HG03280 (cell line): ENCODE results near the gene PCSK4.
A peak's percentile ranks its signal among the peaks of the same experiment; 100 is the strongest.

Experiments used
- ATAC-seq: cut with Tn5 transposase; IDR thresholded peaks from one replicate; pipeline ENCODE4 v1.9.1; 2021; ENCODE audit warnings: mild to moderate bottlenecking, moderate library complexity; ENCODE audit not compliant: unreplicated experiment

Gene PCSK4

DNA sequence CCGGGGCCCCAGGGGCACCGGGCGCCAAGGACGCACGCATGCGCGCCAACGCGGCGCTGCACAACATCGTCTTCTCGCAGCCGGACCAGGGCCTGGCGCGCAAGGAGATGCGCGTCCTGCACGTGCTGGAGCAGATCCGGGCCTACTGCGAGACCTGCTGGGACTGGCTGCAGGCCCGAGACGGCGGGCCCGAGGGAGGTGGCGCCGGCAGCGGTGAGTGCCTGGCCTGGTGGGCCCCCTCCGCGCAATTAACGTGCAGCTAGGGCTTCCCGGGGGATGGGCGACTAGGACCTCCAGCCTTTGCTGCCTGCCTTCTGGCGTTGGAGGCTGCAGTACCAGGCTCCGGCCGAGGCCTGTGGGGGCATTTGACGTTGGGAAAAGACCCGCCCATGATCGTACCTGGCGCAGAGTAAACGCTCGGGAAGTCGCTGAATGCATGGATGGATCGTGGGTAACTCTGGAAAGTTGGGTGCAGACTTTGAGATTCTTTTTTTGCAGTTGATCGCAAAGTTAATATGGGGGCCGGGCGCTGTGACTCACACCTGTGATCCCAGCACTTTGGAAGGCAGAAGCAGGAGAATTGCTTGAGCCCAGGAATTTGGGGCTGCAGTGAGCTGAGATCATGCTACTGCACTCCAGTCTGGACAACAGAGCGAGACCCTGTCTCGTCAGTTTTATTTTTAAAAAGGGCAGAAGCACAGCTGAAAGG, 33.0 kb downstream of the PCSK4 start:
- ATAC-seq, result no peak

DNA sequence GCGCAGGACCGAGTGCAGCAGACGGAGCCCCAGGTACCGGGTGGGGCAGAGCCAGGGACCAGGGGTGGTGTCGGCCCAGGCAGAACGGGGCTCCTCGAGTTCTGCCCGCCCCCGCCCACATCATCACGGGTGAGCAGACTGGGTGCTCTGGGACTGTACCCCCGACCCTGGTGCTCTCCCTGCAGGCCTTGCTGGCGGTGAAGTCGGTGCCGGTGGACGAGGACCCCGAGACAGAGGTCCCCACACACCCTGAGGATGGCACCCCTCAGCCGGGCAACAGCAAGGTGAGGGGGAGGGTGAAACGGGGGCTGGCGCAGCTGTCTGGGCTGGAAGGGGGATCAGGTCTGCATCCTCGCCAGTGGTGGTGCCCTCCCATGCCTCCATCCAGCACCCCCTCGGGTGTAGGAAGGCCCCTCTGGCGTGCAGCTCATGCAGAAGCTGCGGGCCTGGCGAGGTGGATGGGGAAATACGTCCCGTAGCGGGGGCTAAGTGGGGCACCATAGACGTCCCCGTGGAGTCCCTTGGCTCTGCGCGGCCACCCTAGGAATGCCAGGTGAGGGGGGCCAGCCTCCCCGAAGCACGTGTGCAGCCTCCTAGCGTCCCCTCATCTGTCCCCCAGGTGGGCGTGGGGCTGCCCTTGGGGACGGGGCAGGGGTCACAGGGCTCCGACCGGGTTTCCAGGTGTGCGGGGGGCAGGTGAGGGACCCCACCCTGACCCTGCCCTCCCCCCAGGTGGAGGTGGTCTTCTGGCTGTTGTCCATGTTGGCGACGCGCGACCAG, 33.8 kb downstream of the PCSK4 start:
- ATAC-seq, result no peak

DNA sequence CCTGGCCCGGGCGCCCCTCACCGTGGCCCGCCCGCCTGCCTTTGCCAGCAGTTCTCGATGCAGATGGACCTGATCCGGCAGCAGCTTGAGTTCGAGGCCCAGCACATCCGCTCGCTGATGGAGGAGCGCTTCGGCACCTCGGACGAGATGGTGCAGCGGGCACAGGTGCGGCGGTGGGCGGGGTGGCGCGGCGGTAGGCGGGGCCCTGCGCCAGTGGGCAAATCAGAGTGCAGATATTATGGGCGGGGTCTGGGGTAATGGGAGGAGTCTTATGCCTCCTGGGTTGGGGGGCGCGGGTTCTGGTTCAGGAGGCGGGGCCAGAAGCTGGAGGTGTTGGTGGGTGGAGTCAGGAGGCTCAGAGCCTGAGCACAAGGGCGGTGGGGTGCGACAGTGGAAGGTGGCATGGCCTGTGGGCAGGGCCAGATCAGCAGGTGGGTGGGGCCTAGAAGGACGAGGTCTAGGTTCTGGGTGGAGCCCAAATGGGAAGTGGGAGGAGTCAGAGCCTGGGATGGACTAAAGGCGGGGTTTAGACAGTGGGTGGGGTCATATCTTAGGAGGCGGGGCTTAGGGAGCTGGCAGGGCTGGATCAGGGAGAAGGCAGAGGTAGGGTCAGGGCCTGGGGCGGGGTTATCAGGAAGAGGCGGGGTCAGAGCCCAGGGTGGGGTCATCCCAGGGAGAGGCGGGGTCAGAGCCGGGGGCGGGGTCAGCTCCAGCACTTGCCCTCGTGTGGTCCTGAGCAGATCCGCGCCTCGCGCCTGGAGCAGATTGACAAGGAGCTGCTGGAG, 34.6 kb downstream of the PCSK4 start:
- no peak for ATAC-seq

DNA sequence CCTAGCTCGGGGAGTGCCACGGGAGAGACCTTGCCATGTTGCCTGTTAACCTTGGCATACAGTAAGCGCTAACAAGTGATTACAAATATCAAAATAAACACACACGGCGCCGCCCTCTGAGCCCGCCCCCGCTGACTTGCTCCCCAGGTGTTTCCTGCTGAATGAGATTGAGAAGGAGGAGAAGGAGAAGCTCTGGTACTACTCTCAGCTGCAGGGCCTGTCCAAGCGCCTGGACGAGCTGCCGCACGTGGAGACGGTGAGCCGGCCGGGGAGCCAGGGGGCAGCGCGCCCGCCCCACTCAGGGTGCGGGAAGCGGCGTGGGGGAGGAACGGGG, 35.2 kb downstream of the PCSK4 start:
- ATAC-seq, result no peak

DNA sequence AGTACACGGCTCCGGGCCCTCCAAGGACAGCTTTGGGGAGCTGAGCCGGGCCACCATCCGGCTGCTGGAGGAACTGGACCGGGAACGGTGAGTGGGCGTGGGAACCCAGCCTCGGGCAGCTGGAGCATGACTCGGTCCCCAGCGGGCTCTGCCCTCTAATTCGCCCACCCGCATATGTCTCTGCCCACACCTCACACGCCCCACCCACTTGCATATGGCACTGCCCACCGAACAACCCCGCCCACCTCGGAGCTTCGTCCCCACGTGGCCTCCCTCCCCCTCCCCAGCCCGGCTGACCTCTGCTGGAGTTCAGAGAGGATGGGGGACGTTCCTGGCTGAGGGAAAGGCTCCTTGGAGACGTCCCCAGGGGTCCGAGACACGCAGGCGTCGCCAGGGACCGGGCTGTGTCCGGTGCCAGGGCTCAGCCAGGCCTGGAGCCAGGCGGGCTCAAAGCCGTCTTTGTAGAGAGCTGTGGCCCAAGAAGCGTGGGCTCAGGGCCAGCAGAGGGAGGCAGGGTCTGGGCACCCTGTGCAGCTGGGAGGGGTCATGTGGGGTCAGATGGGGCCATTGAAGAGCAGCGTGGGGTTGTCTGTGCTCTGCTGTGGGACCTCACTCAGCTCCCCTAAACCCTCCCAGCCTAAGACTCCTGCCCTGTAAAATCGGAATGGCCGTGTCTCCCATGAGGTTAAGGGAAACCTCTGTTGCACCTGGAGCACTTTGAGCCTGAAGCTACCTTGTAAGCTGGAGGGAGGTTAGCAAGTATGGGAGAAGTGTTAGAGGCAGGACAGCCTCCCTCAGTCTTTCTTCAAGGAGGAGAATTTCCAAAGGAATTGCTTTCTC, 36.4 kb downstream of the PCSK4 start:
- ATAC-seq, result no peak

DNA sequence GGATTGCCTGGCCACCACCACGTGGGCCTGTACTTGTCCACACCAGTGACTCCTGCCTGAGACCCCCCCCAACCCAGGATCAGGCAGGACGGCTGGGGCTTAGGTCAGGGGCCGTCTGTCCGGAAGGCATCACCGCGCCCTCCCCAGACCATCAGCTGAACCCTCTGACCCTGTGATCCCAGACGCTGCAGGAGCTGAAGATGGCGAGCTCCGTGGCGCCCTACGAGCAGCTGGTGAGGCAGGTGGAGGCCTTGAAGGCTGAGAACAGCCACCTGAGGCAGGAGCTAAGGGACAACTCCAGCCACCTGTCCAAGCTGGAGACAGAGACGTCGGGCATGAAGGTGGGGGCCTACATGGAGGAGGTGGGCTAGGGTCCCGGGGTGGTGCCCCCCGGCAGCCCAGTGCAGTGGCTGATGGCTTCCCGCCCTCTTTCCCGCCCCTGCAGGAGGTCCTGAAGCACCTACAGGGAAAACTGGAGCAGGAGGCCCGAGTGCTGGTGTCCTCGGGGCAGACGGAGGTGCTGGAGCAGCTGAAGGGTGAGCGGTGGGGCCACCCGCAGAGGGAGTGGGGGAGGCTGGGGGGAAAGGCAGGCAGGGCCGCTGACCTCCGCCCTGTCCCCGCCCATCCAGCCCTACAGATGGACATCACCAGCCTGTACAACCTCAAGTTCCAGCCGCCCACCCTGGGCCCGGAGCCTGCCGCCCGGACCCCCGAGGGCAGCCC, 37.2 kb downstream of the PCSK4 start:
- ATAC-seq, result no peak

DNA sequence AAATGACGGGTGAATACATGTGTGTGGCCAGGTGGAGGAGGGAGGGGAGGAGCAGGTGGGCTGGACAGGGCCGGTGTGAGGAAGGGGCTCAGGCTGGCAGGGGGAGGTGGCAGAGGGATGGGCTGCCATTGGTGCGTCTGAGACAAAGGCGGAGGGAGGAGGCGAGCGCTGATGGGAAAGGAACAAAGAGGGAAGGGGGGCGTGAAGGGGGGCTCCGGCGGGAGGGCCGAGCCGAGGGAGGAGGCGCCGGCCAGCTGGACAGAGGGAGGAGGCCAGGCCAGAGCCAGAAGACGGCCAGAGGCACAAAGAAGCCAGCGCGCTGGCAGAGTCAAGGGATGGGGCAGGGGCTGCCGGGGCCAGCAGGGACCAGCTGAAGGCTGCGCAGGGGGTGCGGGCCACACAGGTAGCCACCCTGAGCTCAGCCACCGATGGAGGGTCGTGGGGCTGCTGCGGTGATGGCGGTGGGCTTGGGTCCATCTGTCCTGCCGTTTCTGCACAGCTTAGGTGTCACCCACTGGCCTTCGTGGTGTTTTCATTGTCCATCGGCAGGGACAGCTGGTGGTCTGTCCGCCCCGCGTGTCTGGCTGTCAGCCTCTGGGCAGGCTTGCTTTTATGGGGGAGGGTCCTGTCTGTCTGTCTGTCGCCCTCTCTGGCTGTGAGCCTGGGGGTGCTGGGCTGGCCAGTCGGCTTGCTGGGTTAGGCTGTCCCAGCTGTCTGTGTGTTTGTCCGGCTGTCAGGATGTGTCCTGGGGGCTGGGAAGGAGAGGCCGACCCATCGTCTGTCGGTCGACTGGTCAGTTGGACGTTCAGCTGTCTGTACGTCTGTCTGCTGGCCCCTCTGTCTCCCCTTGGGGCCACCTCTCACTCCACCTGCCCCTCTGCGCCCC, 38.0 kb downstream of the PCSK4 start:
- ATAC-seq, result no peak

DNA sequence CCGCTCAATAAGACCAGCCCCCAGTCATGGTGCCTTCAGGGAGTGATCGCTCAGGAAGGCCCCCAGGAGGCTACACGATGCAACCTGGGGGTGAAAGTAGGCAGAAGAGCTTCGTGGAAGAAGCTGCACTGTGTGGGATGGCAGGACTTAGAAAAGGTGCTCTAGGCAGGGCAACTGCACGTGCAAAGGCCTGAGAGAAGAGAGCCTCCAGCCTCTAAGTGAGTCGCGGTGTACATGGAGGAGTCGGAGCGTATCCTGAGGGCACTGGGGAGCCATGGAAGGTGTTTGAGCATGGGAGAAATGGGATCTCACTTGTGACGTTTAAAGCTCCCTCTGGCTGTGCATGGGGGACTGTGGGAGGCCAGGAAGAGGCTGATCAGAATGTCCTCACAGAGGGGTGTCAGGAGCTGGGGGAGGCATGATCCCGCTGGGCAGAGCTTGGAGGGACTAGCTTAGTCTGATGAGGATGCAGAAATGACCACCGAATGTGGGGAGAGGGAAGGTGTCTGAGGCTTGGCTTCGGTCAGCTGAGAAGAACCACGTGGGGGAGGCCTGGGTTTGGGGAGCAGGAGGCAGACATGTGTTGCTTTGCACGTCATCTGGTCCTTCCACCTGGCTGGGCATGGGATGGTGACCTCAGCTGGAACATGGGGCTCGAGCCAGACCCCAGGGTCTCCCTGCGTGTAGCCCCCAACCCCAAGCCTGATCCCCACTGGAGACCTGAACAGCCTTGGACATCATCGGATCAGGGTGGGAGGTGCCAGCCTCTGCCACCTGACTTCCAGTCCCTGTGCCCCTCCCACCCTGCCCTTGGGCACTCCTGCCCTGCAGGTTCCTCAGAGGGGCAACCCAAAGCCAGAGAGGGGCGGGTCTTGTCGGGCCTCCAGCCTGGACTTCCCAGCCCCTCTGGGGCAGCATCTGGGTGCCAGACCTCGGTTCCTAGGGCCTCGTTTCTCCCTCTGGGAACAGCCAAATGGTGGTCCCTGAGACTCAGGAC, 39.1 kb downstream of the PCSK4 start:
- no peak for ATAC-seq

DNA sequence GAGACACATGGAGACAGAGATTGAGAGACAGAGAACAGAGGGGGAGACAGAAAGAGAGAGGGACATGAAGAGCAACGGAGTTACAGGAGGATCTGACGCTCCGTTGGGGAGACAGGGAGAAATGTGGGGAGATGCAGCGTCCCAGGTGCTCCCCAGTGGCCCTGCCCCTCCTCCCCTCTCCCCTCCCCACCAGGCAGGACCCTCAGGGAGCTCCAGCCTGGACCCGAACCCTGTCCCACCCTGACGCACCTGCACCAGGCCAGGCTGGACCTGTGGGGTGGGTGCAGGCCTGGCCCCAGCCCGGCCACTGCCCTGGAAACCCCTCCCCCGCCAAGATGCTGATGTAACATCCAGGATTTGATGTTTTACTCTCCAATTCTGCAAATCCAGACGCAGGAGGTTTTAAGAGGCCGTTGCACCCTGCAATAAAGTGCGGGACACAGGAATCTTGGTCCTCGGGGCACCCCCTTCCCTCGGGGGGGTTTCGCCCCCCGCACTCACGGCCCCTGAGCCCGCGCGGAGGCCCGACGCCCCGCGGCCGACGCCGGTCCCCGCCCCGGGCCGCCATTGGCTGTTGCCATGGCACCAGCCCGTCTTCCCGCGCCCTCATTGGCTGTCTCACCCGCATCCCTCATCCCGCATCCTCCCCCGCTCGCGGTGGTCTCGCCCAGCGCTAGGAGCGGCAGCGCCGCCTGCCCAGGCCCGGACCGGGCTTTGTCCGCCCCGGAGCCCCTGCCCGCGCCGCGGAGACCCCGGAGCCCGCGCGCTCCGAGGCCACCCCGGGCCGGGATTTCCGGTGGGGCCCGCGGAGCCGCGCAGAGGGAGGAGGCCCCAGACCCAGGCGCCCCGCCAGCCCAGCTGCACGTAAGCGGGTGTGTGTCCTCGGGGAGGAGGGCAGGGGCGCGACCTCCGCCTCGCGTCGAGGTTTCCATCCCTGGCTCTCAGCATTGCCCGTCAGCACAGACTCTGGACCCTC, 40.4 kb downstream of the PCSK4 start, which contains the start of gene APC2:
APC2 (plus strand) TSS at position 655 of the 976 bp plus-strand sequence. CDS start 2,881 bp downstream, outside the sequence.
- ATAC-seq, result no peak

DNA sequence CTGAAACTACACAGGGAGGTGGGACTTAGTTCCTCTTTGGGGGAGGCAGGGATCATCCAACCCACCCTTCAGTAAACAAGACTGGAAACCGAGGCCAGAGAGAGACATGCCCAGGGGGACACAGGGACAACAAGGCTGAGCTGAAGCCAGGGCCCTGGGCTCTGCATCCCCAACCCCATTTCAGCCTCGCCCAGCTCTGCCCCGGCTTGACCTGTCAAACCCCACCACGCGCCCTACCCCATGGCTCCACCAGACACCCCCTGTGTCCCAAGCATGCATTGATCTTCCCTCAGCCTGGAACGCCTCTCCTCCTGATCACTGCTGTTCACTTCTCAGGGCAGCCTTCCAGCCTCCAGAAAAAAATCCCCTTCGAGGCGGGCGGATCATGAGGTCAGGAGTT, 42.2 kb downstream of the PCSK4 start:
- no peak for ATAC-seq

DNA sequence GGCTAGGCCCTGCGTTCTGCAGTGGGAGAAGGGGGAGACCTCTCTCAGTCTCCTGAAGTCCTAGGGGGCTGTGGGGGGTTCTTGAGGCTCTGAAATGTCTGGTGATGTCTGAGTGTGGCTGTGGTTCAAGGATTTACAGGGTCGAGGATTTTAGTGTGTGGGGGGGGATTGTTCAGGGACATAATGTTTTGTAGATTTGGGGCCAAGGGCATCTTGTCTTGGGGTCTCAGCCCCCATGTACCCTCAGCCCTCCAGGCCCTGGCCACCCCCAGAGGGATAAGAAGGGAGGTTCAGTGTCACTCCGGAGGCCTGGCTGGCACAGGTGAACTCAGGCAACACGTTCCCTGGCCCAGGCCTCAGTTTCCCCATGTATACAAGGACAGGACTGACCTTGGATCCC, 42.6 kb downstream of the PCSK4 start:
- no peak for ATAC-seq

DNA sequence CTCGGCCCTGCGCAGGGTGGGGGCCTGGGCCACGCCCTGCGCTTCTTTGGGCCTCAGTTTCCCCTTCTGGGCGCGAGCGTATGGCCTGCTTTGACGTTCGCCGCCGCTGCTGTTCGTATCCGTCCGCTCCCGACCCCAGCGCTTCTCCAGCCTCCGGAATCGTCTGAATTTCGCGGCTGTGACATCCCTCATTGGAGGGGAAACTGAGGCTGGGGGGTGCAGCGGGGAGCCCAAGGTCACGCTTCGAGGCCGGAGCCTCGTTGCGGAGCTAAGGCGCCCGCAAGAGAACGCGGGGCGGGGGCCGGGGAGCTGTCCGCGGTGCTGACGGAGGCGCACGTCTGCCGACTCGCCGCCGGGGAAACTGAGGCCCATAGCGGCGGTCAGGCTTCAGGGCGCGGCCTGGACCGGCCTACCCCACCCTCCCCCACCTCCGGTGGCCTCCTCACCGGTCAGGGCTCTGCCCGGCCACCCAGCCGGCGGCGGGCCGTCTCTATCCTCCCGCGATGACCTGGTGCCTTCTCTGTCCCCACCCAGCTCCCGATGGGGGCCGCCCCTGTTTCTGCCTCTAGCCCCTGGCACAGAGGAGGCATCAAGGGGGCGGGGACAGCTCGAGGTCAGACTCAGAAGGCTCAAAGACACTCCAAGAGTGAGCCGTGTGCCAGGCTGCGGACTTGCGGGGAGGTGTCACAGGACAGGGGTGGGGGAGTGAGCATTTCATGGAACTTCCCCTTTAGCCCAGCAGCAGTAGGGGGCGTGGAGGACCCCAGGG, 43.3 kb downstream of the PCSK4 start:
- no peak for ATAC-seq

DNA sequence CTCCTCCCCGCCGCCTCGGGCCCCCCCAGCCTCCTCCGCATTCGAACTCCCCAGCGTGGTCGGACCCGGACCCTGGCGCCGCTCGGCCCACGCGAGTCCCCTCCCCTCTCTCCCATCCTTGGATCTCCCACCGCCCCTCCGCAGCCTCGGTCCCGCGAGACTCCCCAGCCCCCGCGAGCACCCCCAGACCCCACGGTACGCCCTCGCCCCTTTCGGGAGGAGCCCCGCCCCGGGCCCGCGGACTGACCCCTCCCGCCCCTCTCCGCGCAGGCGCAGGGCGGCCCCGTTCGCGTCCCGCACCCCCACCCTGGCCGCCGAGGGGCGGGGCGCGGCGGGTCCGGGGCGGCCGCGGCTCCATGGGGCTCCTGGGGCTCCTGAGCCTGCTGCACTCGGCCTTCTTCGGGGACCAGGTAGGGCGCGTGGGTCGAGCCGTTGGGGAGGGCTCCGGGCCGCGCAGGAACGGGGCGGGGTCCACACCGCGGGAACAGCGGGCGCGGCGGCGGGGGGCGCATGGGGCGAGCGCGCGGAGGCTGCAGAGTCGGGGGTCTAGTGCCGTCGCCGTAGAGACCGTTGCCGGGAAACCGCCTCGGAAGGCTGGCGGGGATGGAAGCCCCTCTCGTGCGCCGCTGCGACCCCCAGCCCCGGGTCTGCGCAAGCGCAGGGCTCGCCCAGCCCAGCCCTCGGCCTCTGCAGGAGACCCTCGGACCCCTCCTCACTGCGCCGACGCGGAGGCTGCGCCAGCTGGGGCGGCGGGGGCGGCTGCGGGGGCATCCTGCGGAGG, 44.0 kb downstream of the PCSK4 start:
- no peak for ATAC-seq

DNA sequence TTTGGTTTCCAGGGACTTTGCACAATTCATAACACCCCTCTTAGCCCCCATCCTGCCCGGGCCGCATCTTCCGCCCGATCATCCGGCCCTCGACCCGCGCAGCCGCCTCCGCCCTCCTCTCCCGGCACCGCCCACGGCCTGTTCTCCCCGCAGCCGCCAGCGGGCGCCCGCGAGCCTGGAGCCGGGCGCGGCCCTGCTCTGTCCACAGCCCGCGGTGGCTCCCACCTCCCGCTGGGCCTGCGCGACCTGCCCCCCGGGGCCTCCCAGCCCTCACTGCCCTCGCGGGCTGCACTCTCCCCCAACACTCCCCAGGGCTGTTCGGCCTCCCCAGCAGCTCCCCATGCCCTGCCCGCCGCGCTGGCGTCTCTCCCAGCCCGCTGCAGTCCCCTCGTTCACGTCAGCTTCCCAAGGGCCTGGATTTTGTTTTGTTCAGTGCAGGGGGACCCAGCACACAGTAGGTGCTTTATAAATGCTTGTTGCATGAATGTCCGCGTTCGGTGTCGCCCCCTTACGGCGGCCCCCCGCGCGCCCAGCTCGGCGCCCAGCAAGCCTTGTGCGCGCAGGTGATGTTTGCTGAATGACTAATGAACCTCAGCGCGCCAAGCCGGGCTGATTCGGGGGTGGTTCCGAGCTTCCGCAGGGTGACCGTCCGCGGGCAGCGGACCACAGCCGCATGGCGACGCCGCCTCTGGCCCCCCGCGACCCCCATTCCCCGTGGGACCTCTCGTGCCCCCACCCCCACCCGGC, 44.8 kb downstream of the PCSK4 start:
- ATAC-seq, result peak; percentile 64
